Activated naive CD4-positive, alpha-beta T cell treated with anti-CD3 and anti-CD28 coated beads, Interleukin-2, amount 50 U/mL, for 72 hours (primary cell): ENCODE data around the gene RAD51B. TPM values are rescaled to one million over a fixed set of nuclear protein-coding genes. Genes with fewer than 3 reads are reported as not detected.
"Not testable (repeated sequence)": the region's sequence is repeated elsewhere in the genome, so short reads cannot be mapped to it uniquely, and the experiment has no call there.

Source experiments
- ATAC-seq, 2 donors: fragments of 150-1000 bp; cut with Tn5 transposase; 2 replicates each; pipeline ENCODE4 v1.10.0; 2021; ENCODE audit warnings: mild to moderate bottlenecking in 2 of 2, moderate library complexity in 2 of 2
- DNase-seq, 2 donors: peaks; one replicate each; pipeline ENCODE4 v3.0.0; 2021 to 2022; ENCODE audit warnings: low spot score in 2 of 2
- H3K27ac Mint-ChIP-seq, 2 donors: one replicate each; pipeline ENCODE4 v1.8.0; 2022; ENCODE audit warnings: mild to moderate bottlenecking in 2 of 2, mixed read lengths in 2 of 2
- H3K36me3 Mint-ChIP-seq, 2 donors: one replicate each; pipeline ENCODE4 v1.8.0; 2022; ENCODE audit warnings: mixed read lengths in 2 of 2
- H3K9me3 Mint-ChIP-seq, 2 donors: one replicate each; pipeline ENCODE4 v1.8.0; 2022; ENCODE audit warnings: mixed read lengths in 2 of 2
- total RNA-seq, 2 donors: library from RNA; stranded (reverse); gene quantifications; one replicate each; pipeline ENCODE4 v1.2.3, GENCODE V29; 2022

The RAD51B gene
- total RNA-seq, 2 donors from 2014 or later, result 36.5 to 53.0 TPM

DNA sequence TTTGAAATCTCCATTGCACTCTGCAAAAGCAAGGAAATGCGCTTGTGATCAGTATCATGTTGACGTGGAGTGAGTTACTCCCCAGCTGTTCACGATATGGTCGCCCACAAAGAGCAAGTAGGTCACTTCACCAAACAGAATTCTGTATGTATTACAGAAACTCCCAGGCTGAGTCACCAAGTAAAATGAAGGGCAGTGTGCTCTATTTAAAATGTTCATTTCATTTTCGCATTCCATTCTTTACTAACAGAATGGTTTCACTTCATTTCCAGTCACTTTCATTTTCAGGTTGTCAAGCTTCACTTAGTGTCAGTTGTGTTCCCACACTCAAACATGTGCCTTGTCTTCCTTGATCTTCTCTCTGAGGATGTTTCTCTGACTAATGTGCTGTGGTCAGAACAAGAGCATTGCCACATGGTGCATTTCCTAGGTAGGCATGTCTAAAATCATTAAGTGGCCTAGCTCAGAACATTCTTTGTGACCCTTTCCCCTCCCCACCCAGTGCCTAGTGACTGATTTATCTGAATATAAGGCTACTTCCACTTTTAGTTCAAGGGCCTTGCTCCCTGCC, 391.2 kb downstream of the RAD51B start:
- peak; percentile 95 to 96 for ATAC-seq
- Mint-ChIP-seq H3K36me3 (peaks cover 0 to 14% of the 10 kb centered on the region in 2 donors), H3K27ac (peak overlapping the region; percentile 51 to 76)

DNA sequence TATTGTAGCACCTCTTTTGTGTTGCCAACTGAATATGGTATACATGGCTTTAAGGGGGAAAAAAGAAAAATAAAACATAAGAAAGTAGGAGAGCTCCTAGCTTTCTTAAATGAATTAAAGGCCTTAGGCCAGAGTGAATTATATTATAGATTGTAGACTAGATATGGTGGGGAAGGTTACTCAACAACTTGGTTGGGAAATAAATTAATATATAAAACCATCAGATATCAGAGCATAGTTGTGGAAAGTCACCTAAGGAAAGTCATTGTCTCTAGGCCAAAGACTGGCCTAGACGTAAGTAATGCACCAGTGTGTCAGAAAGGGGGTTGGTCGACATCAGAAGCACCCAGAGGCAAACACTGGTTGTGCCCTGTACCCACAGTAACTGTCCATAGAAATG, 391.8 kb downstream of the RAD51B start:
- H3K27ac Mint-ChIP-seq, result peak overlapping the region; percentile 51 to 76
- peaks cover 3 to 9% of the 10 kb centered on the region in 2 donors for H3K9me3 Mint-ChIP-seq
- ATAC-seq, result no peak
- no peak for DNase-seq
- H3K36me3 Mint-ChIP-seq, result peaks cover 0 to 14% of the 10 kb centered on the region in 2 donors

More for the DNA sequence above, 391.2 kb downstream of the RAD51B start:
- peaks cover 3 to 9% of the 10 kb centered on the region in 2 donors for H3K9me3 Mint-ChIP-seq
- peak; percentile 43 to 59 for DNase-seq

DNA sequence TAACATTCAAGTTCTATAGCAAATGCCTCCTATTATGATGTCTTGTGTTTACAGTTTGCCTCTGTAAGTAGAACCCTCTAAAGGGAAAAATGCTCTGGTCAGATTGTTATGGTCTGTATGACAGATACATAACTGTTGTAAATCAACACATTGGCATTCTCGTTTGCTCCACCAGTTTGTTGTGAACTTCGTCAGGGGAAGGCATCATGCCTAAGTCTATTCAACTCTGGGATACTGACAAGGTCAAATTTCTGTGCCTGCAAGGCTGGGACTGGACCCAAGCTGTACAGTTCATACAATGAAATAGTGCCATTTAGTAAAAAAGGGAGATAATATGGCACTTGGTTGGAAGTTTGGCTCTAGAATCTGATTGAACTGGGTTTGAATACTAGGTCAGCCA, 392.3 kb downstream of the RAD51B start:
- DNase-seq (no peak), ATAC-seq (no peak)
- Mint-ChIP-seq H3K9me3 (peaks cover 3 to 9% of the 10 kb centered on the region in 2 donors), H3K27ac (no peak overlapping the region), H3K36me3 (peaks cover 0 to 14% of the 10 kb centered on the region in 2 donors)

- Mint-ChIP-seq H3K36me3 (peaks cover 0 to 14% of the 10 kb centered on the region in 2 donors), H3K27ac (peak overlapping the region in 1 of 2 donors; percentile 40)
- no peak for ATAC-seq
Observed at GRCh38 chr14:68212361-68212760, 392.8 kb downstream of the RAD51B start.

DNA sequence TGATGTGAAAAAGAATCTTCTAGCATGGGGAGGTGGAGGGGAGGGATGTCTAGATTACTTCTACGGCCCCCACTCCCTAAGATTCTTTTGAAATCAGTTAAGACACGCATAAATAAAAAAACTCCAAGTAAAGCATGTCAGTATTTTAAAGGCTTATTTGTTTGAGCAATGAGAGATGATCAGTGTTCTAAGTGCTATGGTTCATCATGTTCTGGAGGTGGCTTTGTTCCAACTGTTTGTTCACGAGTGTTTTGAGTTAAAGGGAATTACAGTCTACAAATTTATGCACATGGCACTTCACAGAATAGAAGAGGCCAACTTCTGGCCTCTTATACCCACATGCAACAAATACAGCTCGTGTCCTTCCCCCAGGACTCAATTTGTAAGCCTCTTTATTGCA, 394.9 kb downstream of the RAD51B start:
- peaks cover 0 to 16% of the 10 kb centered on the region in 2 donors for H3K36me3 Mint-ChIP-seq
- no peak overlapping the region for H3K27ac Mint-ChIP-seq
- DNase-seq (no peak), ATAC-seq (no peak)
- peaks cover 3 to 9% of the 10 kb centered on the region in 2 donors for H3K9me3 Mint-ChIP-seq

More at GRCh38 chr14:68212361-68212760, 392.8 kb downstream of the RAD51B start:
- peaks cover 3 to 9% of the 10 kb centered on the region in 2 donors for H3K9me3 Mint-ChIP-seq
- no peak for DNase-seq

DNA sequence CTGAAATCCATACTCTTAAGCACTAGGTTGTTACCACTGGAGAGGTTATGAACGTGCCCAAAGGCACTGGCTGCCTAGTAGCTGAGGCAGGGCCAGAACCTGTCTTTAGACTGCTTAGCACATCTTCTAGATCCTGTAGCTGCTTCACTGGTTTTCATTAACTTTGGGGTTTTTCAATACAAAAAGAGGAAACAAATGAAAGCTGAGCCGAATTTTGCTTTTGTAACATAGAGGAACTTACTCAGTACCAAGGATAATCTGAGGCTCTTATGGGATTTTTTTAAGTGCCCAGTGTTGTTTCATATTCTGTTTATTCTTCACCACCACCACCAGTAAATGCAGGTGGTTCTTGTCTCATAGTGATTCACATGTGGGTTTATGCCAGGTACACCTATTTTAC, 396.1 kb downstream of the RAD51B start:
- ATAC-seq, result no peak
- Mint-ChIP-seq H3K9me3 (peaks cover 3 to 9% of the 10 kb centered on the region in 2 donors), H3K36me3 (peaks cover 0 to 23% of the 10 kb centered on the region in 2 donors)

GRCh38 chr14:68216079-68216478, 396.5 kb downstream of the RAD51B start:
- H3K9me3 Mint-ChIP-seq, result peaks cover 3 to 11% of the 10 kb centered on the region in 2 donors
- H3K27ac Mint-ChIP-seq, result no peak overlapping the region
- no peak for ATAC-seq
- no peak for DNase-seq
- H3K36me3 Mint-ChIP-seq, result peaks cover 0 to 23% of the 10 kb centered on the region in 2 donors

More for the DNA sequence above, 396.1 kb downstream of the RAD51B start:
- H3K27ac Mint-ChIP-seq, result no peak overlapping the region
- no peak for DNase-seq

- Mint-ChIP-seq H3K9me3 (peaks cover 5 to 15% of the 10 kb centered on the region in 2 donors), H3K27ac (no peak overlapping the region), H3K36me3 (peaks cover 0 to 23% of the 10 kb centered on the region in 2 donors)
- DNase-seq (no peak), ATAC-seq (no peak)
Observed at GRCh38 chr14:68216957-68217356, 397.4 kb downstream of the RAD51B start.

GRCh38 chr14:68217791-68218340, 398.3 kb downstream of the RAD51B start:
- H3K27ac Mint-ChIP-seq, result no peak overlapping the region
- no peak for ATAC-seq

GRCh38 chr14:68219407-68219806, 399.8 kb downstream of the RAD51B start:
- no peak for ATAC-seq
- peaks cover 4 to 14% of the 10 kb centered on the region in 2 donors for H3K9me3 Mint-ChIP-seq
- H3K36me3 Mint-ChIP-seq, result peaks cover 0 to 9% of the 10 kb centered on the region in 2 donors
- no peak for DNase-seq
- no peak overlapping the region for H3K27ac Mint-ChIP-seq

More at GRCh38 chr14:68217791-68218340, 398.3 kb downstream of the RAD51B start:
- Mint-ChIP-seq H3K9me3 (peaks cover 4 to 18% of the 10 kb centered on the region in 2 donors), H3K36me3 (peaks cover 0 to 18% of the 10 kb centered on the region in 2 donors)
- DNase-seq, result no peak

GRCh38 chr14:68221046-68221445, 401.5 kb downstream of the RAD51B start:
- not testable (repeated sequence) for DNase-seq, H3K27ac Mint-ChIP-seq, H3K36me3 Mint-ChIP-seq, ATAC-seq
- peaks cover 4 to 14% of the 10 kb centered on the region in 2 donors for H3K9me3 Mint-ChIP-seq

- DNase-seq (no peak), ATAC-seq (no peak)
- H3K9me3 Mint-ChIP-seq, result peaks cover 4 to 14% of the 10 kb centered on the region in 2 donors
- H3K27ac Mint-ChIP-seq, result no peak overlapping the region
- H3K36me3 Mint-ChIP-seq, result peaks cover 0 to 13% of the 10 kb centered on the region in 2 donors
Observed at GRCh38 chr14:68222154-68222553, 402.6 kb downstream of the RAD51B start.

DNA sequence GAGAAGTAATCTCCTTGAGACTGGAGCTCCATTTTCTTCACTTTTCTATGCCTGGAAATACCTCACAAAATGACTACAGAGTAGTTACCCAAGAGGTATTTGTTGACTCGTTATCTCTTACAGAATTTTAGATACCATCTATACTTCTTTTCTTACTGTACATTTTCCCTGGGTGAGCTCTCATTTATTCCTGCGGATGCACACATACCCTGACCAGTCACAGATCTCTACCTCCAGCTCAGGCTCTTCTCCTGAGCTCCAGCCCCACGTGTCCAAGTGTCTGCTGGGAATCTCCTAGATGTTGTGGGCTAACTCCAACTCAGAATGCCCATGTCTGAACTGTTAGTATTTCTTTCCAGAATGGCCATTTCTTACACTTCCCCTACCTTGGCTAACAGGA, 403.1 kb downstream of the RAD51B start:
- Mint-ChIP-seq H3K36me3 (peaks cover 0 to 13% of the 10 kb centered on the region in 2 donors), H3K9me3 (peaks cover 4 to 14% of the 10 kb centered on the region in 2 donors), H3K27ac (no peak overlapping the region)
- DNase-seq, result no peak
- ATAC-seq, result no peak

- no peak for DNase-seq
- no peak overlapping the region for H3K27ac Mint-ChIP-seq
- H3K36me3 Mint-ChIP-seq, result peaks cover 0 to 13% of the 10 kb centered on the region in 2 donors
- peaks cover 4 to 14% of the 10 kb centered on the region in 2 donors for H3K9me3 Mint-ChIP-seq
- ATAC-seq, result no peak
Observed at GRCh38 chr14:68223631-68224030, 404.1 kb downstream of the RAD51B start.

DNA sequence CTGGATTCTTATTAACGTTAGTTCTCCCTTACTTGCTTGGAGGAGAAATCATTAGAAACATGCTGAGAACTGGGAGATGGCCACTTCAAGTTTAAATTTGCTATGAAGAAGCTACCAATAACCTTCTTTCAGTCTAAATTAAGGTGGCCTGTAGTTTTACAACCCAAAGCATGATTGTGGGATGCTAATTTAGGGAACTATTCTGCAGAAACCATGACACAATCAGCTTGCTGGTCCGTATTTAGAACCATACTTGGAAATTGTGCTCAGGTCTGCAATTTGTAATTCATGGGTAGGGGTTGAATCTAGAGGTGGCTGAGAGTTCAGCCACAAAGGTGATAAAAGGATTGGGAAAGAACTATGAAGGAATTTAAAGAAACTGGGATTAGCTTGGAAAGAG, 405.7 kb downstream of the RAD51B start:
- ATAC-seq (no peak), DNase-seq (no peak)
- peaks cover 4 to 14% of the 10 kb centered on the region in 2 donors for H3K9me3 Mint-ChIP-seq
- H3K36me3 Mint-ChIP-seq, result peaks cover 0 to 4% of the 10 kb centered on the region in 2 donors
- no peak overlapping the region for H3K27ac Mint-ChIP-seq

DNA sequence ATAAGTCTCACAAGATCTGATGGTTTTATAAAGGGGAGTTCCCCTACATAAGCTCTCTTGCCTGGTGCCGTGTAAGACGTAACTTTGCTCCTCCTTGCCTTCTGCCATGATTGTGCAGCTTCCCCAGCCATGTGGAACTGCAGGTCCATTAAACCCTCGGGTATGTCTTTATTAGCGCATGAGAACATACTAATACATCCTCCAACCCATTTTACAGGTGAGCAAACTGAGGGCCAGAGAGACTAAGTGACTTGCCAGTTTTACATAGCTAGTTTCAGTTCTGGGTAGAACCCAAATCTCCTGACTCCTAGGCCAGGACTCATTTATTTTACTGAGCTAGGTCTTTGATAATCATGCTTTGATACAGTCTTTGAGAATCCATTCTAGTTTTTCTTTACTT, 406.9 kb downstream of the RAD51B start:
- no peak for DNase-seq
- Mint-ChIP-seq H3K9me3 (peaks cover 1 to 7% of the 10 kb centered on the region in 2 donors), H3K27ac (no peak overlapping the region), H3K36me3 (peaks cover 0 to 4% of the 10 kb centered on the region in 2 donors)
- ATAC-seq, result no peak

DNA sequence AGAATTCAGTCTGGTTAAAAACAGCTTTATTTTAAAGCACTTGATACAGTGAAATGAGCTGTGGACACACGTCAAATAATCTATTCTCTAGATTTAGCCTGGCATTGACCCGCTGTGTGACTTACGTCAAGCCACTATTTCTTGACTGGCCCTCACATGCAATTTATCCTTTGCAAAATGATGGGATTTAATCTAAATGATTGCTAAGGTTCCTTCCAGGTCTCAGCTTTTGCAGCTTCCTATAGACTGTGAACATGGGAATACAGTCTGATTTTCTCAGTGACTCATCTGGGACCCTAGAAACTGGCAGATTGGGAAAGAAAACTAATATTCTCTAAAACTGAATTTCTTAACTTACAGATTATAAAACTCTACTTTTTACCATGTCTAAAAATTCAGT, 409.1 kb downstream of the RAD51B start:
- Mint-ChIP-seq H3K36me3 (peaks cover 0 to 4% of the 10 kb centered on the region in 2 donors), H3K9me3 (no peaks in the 10 kb centered on the region), H3K27ac (no peak overlapping the region)
- no peak for ATAC-seq
- no peak for DNase-seq
